ENCODE measurements around the gene BYSL.

The BYSL gene

DNA sequence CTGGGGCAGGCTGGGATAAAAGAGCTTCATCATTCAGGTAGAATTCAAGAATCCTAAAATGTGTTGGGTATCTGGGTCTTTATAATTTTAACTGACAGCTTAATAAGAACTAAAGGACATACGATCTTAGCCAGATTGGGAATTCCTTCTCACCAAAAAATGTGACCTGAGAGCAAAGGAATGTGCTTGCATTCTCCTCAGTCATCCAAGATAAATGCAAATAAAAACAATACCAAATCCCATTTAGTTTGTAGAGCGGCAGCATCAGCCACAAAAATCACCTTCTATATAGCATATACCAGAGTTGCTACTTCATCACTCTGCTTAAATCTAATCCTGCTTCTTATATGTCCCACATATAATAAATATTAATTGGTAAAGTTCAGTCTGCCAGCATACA is 43.1 kb upstream of the BYSL start:
- in situ Hi-C loops (cut with HindIII; ENCODE audit: low pct_ligation_motif_present, low sequenced_read_pairs), result no loop called here
- DNase-seq, result peak; percentile 41

DNA sequence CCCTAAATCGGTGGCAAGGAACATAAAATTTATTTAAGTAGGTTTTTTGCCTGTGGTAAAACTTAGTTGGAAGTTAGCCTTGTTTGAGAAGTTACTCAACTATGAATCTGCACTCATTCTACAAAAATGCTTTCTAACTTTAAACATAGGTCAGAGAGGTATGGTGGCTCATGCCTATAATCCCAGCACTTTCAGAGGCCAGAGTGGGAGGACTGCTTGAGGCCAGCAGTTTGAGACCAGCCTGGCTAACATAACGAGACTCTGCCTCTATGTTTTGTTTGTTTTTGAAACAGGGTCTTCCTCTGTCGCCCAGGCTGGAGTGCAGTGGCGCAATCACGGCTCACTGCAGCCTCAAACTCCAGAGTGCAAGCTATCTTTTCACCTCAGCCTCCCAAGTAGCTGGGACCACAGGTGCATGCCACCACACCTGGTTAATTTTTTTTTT is 42.3 kb upstream of the BYSL start:
- H3K36me3 ChIP-seq (replicated peaks), result no peaks in the 10 kb centered on the region
- no peaks in the 10 kb centered on the region for H3K27me3 ChIP-seq (replicated peaks)
- peak; percentile 27 for DNase-seq
- TF ChIP-seq, protein P1, sequence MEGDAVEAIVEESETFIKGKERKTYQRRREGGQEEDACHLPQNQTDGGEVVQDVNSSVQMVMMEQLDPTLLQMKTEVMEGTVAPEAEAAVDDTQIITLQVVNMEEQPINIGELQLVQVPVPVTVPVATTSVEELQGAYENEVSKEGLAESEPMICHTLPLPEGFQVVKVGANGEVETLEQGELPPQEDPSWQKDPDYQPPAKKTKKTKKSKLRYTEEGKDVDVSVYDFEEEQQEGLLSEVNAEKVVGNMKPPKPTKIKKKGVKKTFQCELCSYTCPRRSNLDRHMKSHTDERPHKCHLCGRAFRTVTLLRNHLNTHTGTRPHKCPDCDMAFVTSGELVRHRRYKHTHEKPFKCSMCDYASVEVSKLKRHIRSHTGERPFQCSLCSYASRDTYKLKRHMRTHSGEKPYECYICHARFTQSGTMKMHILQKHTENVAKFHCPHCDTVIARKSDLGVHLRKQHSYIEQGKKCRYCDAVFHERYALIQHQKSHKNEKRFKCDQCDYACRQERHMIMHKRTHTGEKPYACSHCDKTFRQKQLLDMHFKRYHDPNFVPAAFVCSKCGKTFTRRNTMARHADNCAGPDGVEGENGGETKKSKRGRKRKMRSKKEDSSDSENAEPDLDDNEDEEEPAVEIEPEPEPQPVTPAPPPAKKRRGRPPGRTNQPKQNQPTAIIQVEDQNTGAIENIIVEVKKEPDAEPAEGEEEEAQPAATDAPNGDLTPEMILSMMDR (IDR thresholded peaks at IDR 0.05; ENCODE audit: low read depth, low read length, missing control alignments), result no peak
- in situ Hi-C loops (cut with HindIII; ENCODE audit: low pct_ligation_motif_present, low sequenced_read_pairs), result no loop called here
- no peak overlapping the region for H3K4me3 ChIP-seq (ENCODE audit: low read depth, low read length)
- peak overlapping the region; percentile 49 for H3K27ac ChIP-seq

More for the DNA sequence above, 43.1 kb upstream of the BYSL start:
- peak overlapping the region; percentile 49 for H3K27ac ChIP-seq
- TF ChIP-seq, protein P1 (IDR thresholded peaks at IDR 0.05; ENCODE audit: low read depth, low read length, missing control alignments), result no peak
- H3K36me3 ChIP-seq (replicated peaks), result no peaks in the 10 kb centered on the region
- H3K4me3 ChIP-seq (ENCODE audit: low read depth, low read length), result no peak overlapping the region
- H3K27me3 ChIP-seq (replicated peaks), result no peaks in the 10 kb centered on the region

DNA sequence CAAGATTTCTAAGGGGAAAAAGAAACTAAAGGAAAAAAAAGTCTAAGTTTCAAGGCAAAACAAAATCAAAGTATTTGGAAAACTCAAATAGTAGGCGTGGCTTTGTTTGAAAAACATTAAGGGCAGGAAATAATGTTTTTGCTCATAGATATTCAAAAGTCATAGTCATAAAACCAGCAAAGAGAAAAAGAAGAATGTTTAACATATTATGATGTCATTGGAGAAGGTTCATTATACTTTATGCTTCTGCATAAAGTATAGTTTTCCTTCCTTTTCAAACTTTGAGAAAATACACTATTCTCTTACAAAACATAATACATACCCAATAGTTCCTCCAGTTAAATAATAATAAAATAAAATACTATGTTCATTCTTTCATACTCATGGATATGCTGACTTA is 39.8 kb upstream of the BYSL start:
- Histone ChIP-seq H3K27me3 (replicated peaks) (no peaks in the 10 kb centered on the region), H3K36me3 (replicated peaks) (no peaks in the 10 kb centered on the region), H3K4me3 (ENCODE audit: low read depth, low read length) (no peak overlapping the region), H3K27ac (no peak overlapping the region)
- in situ Hi-C loops (cut with HindIII; ENCODE audit: low pct_ligation_motif_present, low sequenced_read_pairs), result no loop called here
- no peak for DNase-seq
- TF ChIP-seq, protein P1 (IDR thresholded peaks at IDR 0.05; ENCODE audit: low read depth, low read length, missing control alignments), result no peak

DNA sequence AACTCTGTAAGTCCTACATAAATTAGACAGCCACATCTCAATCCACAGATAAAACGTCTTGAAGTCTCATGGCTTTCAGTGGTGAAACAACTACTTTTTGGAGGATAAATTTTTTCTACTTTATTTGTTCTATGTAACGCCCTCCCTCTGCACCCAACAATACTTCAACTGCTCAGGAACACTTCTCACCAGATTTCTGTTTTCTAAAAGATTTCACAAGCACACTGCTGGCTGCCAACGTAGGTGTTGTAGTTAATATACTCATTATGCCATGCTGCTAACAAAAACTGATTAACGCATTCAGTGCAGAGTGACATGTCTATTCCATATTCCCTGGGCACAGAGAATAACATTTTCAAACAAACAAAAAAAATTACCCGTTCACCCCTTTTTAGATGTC is 36.3 kb upstream of the BYSL start:
- no peak overlapping the region for H3K4me3 ChIP-seq (ENCODE audit: low read depth, low read length)
- H3K27ac ChIP-seq, result no peak overlapping the region
- H3K27me3 ChIP-seq (replicated peaks), result no peaks in the 10 kb centered on the region
- in situ Hi-C loops (cut with HindIII; ENCODE audit: low pct_ligation_motif_present, low sequenced_read_pairs), result no loop called here
- no peaks in the 10 kb centered on the region for H3K36me3 ChIP-seq (replicated peaks)
- TF ChIP-seq, protein P1 (IDR thresholded peaks at IDR 0.05; ENCODE audit: low read depth, low read length, missing control alignments), result no peak
- no peak for DNase-seq

DNA sequence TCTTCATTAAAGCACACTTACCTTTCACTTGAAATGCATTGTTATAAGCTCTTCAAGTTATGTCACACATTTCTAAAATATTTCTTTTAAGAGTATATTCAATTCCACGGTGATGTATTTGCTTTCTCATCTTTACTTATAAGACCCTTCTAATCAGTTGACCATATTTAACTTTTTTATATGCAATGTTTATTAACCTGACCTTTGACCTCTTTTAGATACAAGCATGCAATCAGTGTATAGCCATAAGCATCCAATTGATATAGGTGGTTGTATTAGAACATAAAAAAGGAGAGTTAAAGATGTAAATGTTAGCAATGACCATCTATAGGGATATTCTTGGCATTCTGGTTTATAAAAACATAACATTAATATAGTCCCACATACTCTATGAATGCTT is 35.4 kb upstream of the BYSL start:
- no peak for DNase-seq
- Histone ChIP-seq H3K27me3 (replicated peaks) (no peaks in the 10 kb centered on the region), H3K27ac (no peak overlapping the region), H3K4me3 (ENCODE audit: low read depth, low read length) (no peak overlapping the region), H3K36me3 (replicated peaks) (no peaks in the 10 kb centered on the region)
- in situ Hi-C loops (cut with HindIII; ENCODE audit: low pct_ligation_motif_present, low sequenced_read_pairs), result no loop called here
- TF ChIP-seq, protein P1 (IDR thresholded peaks at IDR 0.05; ENCODE audit: low read depth, low read length, missing control alignments), result no peak

DNA sequence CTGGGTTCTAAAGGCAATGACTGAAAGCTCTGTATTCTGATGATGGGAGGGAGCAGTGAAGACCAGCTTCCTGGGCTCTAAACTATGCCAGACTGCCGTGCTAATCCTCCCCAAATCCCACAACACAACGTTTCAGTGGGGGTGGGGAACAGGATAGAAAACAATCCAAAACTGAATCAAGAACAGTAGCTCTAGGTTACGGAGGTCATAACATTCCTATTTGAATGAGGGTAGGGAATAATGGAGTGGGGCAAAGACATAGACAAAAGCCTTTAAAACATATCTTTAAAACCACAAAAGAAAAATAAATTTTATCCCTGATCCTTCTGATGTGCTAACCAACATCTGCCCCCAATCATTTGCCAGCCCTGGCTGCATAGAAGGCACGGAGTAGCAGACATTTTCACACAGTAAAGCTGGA is 34.0 kb upstream of the BYSL start:
- H3K36me3 ChIP-seq (replicated peaks), result no peaks in the 10 kb centered on the region
- no peak for DNase-seq
- no peak overlapping the region for H3K4me3 ChIP-seq (ENCODE audit: low read depth, low read length)
- TF ChIP-seq, protein P1 (IDR thresholded peaks at IDR 0.05; ENCODE audit: low read depth, low read length, missing control alignments), result no peak
- no peaks in the 10 kb centered on the region for H3K27me3 ChIP-seq (replicated peaks)
- in situ Hi-C loops (cut with HindIII; ENCODE audit: low pct_ligation_motif_present, low sequenced_read_pairs), result no loop called here
- no peak overlapping the region for H3K27ac ChIP-seq

Measured in brain microvascular endothelial cell (primary cell).